HG03520 (cell line): Measurements from ENCODE around the gene PDE11A.

ENCODE experiments used
- ATAC-seq: cut with Tn5 transposase; IDR thresholded peaks from one replicate; pipeline ENCODE4 v1.9.1; 2021; ENCODE audit warnings: mild to moderate bottlenecking, moderate library complexity; ENCODE audit not compliant: unreplicated experiment

PDE11A gene

DNA sequence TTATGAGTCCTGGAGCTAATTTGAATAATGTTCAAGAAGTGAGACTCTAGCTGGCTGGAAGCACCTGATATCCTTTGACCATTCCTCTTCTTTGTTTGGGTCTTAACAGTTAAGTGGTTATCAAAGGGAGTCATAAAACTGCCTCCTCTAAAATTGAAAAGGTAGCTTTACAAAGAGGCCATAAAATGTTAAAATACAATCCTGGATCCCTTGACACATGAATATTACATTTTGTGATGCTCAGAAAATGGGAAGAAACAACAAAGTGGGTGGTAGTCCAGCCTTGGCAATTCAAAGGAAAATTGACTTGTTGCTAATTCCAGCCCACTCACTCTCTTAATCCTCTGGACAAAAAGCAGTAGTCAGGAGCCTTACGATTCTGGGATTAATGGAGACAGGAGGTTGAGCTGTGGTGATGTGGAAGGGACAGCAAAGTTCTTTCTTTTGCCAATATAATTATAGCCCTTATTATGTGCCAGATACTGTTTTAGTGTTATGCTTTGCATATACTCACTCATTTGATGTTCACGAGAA lies 339.2 kb downstream of the PDE11A start:
- ATAC-seq: no peak

DNA sequence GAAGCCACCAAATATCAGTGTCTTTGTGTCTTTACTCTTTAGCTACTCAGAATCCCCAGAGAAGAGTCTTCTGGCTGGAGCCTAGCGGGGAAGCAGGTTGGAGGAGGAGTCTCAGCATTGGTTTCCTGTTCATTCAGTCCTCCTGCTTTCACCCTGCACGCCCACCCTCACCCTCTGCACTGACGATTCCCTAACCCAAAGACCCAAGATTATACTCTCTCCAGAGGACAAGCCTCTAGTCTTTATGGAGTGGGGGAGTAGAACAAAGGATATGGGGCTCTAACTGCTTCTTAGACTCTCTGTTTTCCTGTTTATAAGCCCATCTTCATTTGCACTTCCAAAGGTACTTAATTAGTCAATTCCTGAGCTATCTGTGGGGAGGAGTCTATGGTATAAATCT lies 341.2 kb downstream of the PDE11A start:
- ATAC-seq: no peak

DNA sequence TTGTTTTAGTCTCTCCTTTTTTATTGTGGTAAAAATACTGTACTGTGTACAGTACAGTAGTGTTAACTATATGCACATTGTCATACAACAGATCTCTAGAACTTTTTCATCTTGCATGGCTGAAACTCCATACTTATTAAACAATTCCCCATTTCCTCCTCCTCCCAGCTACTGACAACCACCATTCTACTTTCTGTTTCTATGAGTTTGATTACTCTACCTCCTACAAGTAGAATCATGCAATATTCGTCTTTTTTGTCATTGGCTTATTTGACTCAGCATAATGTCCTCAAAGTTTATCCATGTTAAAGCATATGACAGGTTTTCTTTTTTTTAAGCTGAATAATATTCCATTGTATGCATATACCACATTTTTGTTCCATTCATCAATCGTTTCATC lies 341.8 kb downstream of the PDE11A start:
- no peak for ATAC-seq

DNA sequence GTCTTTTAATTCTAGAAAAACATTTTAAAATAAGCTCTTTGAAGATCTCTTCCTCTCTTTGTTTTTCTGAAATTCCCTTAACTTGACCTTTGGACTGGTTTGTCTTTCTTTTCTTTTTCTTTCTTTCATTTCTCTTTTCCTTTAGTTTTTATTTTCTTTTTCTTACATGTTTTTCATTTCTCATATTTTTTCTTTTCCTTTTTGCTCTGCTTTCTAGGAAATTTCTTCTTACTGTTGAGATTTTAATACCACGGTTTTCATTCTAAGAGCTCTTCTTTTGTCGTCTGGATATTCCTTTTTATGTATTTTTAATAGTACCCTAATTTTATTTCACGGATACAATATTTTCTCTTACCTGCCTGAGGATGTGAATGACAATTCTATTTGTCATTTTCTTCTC lies 342.2 kb downstream of the PDE11A start:
- ATAC-seq: no peak

DNA sequence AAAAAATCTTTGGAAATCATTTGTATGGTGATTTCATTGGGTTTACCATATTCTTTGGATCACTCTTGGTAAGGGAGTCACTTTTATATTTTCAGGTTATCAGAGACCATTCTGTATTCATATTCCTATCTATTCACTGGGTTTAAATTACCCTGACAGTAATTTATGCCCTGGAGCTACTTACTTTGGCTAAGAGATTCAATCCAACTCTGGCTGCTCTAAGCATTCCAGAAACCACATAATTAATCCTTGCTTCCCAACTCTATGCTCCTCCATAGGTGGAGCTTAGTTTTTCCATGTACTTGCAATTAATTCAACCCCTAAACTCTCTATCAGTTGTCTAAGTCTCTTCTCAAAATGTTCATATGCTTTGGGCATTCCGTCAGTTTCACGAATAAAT lies 343.7 kb downstream of the PDE11A start:
- ATAC-seq: no peak

DNA sequence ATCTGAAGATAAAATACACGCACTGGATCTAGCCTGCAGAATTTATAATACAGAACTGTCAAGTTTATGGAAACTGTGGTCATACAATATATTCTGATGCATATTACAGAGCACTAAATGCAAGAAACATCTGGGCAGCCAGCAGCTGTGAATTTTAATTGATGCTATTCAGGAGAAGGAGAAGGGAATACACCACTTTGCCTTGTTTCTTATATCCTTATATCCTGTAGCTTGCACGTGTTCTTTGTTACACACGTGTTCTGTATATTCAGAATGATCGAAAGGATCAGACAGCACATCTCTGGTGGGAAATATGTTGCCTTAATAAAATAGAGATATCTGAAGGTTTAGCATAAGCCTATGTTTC lies 344.2 kb downstream of the PDE11A start:
- ATAC-seq: no peak

DNA sequence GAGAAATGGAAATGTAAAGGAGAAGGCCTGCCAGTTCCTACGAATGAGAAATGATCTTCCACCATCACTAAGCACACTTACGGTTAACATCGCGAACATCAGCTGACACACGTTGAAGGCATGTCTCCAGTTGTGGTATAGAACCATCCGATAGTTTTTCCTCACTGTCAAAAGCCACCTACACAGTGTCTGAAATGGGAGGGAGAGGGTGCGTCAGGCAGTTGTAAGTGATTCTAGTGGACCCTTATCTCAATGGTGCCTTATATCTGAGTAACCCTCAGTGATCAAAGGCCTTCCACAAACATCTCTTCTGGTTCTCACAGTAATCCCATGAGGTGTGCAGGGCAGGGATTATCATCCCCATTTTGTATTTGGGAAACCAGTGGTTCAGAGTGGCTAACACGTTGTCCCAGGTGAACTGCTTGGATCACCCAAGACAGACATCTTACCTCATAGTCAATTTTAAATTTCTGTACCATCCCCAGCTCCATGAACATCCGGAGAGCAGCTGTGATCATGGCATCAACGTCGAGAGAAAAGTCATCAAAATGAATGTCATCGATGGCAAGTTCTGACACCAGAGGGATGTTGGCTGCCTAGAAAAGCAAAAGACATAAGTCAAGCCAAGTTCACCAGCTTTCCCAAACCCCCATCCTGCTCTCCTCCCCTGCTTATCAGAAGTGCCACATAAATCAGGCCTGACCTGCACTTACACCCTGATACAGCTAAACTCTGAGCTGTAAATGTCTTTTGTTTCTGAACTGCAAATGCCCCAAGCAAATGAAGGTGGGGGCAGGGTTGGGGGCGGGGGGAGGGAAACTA lies 344.8 kb downstream of the PDE11A start:
- no peak for ATAC-seq

DNA sequence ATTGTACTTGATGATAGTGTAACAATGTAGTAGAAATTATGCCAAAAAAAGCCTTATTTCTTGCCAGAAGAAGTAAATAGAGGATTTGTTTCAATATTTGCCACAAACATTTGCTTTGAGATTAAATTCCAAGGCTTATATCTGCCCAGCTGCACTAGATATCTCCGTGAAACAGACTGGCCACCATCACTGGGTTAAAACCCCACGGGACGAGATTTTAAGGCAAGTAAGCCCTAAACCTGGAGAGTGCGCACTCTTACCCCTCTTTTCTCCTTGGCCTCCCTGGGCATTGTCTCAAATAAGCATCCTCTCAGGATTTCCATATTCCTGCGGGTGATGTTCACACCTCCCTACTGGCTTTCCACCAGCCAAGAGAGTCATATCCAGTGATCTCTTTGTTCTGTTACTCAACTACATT lies 345.6 kb downstream of the PDE11A start:
- ATAC-seq: no peak

DNA sequence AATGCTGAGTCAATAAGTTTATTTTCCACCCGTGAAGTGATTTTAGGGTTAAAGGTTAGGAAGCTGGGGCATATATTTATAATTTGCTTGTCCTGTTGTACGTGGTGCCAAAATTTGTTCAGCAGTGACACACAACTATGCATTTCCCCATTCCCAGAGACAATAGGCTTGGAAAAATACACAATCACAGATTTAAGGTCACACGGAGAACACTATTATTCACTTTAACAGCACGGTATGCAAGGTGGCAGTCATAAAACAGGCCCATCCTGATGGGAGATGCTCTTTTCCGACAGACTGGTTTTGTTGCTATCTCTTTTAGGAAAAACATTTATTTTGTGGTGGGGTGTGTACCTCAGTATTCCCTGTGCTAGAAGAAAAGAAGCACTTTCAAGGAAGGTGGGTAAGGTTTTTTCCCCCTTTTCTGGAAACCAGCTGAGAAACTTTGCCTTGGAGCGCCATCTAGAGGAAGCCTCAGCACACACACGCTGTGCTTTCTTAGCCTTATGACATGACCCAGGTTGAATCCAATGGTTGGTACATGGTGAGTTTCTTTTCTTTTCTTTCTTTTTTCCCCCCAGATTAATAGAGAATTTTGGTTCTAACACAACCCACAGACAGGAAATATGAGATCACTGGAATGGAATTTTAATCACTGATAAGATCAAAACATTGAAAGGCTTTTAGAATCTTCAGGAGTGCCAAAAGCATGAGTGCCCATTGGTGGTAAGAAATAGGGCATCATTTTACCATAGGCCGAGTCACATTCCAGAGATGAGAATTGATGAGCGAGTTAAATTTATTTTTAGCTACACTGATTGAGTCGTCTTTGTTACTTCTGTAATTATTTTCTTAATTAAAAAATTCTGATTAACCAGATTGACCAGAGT lies 347.9 kb downstream of the PDE11A start:
- ATAC-seq: no peak

DNA sequence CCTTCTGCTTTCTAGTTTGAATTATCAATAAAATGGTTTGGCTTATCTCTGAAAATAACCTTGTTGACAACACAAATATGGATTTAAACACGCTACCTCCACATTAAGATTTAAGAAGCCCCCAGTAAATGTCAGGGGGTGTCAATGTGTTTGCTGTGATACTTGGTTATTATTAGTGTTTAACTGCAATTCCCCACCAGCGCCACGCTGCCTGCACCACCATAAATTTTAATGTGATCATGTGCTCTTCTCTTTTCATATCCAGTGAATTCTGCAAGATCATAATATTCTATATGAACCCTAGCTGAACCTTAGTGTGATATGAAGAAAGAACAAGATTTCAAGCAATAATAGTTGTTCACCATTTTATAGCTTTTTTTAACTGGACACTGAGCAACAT lies 349.3 kb downstream of the PDE11A start:
- ATAC-seq: no peak

DNA sequence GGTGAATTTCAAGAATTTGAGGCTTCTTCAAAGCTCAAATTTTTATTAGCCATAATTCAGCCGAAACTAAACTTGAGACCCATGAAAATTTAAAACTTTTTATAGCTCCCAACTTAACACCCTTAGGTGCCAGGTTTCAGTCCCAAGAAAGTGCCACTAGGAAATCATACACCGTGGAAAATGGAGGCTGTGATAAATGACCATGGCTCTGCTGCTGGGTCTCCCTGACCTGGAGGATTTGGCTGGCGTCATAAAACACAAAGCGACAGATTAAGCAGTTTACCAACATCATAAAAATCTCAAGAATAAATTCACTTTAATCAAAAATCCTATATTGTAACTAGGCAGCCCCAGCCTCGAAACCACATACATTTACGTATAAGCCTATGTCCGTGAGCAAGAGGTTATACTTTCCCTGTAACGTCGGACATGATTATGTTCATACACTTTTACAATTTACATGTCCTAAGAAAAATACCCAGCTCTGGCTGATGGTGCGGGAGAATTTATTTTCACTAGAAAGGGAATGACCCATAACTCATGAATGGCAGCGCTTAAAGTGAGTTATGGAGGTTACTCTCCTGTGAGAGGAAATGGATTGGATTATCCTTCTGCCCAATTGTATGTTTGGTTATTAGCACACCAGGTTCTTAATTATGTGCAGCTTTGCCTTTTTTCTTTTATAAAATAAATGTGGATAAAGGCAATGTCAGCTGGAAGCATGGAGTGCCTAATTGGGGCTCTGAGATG lies 350.6 kb downstream of the PDE11A start:
- ATAC-seq: no peak

DNA sequence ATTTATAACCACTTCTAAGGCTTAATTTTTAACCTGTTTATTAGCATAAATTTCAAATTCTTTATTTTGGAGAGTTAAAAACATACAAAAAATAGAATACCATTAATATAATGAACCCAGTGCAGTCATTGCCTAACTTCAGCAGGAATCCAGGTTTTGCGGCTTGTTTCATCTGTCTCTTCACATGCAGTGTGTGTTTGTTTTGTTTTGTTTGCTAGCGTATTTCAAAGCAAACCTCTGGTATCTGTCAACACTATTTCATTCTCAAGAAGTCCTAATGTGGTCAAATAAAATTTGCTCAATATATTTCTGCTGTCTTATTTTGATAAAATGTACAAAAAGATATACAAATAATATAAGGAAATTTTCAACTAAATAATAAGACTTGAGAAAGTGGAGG lies 351.5 kb downstream of the PDE11A start:
- ATAC-seq: no peak

DNA sequence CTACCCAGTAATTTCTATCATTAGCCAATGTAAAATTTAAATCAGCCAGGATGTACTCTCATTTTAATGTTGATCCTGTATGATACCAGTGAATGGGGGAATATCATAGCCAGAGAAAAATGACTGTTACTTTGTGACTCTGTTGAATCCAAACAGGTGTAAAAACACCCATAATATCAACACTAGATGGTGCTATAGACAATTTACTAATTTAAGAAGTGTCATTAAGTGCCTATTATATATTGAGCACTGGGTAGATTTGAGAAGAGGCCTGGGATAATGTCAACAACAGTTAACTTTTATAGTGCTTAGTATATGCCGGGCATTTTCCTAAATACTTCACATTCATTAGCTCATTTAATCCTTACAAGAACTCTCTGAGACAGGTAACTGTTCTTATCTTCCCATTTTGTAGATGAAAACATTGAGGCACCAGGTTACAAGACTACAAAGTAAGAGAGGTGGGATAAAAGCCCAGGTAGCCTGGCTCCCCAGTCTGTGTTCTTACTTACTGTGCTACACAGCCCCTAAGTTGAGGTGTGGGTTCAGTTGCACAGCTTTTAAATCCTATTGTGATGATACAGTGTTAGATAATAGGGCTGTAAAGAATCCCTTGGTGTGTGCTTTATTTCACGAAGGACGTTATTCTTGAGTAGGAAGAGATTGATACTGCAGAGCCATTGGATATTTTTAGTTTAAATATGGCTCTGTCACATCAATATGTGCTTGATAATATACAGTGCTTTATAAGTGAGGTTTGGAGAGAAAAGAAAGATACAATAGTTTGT lies 354.6 kb downstream of the PDE11A start:
- ATAC-seq: no peak

DNA sequence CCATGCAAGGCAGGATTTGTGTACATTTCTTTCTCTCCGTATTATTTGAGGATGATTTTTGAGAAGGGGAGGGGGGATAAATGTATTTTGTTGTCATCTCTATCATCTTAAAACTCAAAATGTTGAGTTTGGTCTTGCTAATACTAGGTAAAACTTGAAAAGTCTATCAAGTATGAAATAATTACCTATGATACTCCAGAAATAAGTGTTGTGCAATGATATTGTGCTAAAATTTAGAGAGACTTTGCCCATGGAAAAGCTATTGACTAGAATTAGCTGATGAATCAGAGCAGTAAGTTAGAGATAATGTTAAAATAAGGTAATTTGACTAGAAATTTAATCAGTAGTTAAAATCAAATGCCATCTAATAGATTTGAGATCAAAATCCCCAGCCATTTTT lies 356.1 kb downstream of the PDE11A start:
- ATAC-seq: no peak

DNA sequence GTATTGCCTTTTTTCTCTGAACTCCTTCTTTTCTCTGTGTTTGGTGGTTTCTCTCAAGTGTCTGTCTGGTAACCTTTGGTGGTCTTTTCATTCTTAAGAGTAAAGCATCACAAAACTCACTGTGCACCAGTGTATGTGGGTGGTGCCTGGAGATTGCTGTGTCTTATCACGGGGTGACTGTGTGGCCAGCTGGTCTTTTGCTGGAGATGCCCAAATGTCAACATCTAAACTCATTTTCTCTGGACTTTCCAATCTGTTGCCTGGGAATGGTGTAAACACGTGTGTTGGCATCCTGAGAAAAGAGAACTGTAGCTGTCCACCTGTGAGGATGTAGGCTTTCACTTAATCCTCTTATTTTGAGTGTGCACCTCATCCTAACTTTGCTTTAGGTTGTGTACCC lies 356.8 kb downstream of the PDE11A start:
- no peak for ATAC-seq

DNA sequence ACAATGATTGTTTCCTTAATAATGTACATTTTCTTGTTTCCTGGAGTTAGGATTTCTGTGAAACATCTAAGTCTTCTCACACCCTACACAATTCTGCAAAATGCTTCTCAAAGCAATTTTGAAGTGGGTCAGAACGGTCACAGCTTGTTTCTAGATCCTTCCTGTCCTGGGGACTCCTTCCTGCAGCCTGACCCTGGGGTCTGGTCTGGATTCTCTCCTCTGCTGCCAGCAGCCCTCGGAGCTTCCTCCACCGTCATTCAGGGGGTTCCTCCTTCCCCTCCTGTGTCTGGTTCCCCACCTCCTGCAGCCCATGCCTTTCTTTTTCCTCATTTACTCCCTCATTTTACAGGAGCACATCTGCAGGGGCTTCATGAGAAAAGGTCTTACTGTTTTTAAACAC lies 357.9 kb downstream of the PDE11A start:
- no peak for ATAC-seq

DNA sequence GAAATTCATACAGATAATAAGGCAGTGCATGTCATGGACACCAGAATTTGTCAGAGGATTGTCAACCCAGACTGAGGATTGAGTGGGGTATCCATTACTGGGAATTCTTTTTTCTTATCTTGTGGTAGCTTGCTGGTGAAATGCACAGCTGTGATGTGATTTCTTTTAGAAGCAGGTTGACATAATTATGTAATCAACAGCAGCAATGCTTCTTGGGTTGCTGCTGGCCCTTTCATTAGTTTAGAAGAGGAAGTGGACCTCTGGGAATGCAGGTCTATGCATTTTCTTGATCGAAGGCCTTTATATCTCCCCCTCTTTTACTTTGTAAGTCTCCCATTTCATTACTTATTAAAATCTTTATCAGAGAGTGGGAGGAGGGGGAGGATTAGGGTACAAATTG lies 360.1 kb downstream of the PDE11A start:
- ATAC-seq: no peak

DNA sequence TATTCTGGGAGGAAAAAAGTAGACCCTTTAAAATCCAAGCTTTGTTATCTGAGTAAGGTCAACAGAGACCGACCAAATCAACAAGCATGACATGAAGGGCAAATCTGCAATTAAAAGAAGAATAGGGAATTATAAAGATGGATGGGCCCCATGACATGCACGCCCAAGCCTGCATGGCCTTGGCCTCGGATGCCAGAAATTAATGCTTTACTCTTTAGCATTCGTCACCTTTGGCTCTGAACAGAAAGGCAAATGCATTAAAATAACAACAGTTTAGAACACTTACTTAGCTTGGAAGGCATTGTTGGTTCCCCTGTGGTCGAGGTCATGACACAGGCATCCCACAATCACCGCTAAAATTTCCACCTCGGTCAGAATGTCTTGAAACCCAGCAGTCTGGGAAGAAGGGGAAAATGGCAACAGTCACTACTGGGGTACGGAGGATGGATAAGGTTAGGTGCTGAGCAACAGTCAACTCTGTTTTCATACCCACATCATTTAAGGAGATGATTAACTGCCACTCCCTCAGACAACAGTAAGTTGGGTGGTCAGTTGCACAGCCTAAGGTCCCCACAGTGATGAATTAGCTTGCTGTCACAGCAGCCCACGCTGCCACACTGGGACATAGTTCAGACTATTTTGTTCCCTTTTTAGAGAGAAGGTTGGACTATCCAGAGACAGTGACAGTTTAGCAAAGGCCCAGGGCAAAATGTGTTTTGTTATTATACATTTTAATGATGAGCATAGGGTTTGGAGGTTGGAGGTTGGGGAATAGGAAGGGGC lies 360.9 kb downstream of the PDE11A start:
- ATAC-seq: no peak

DNA sequence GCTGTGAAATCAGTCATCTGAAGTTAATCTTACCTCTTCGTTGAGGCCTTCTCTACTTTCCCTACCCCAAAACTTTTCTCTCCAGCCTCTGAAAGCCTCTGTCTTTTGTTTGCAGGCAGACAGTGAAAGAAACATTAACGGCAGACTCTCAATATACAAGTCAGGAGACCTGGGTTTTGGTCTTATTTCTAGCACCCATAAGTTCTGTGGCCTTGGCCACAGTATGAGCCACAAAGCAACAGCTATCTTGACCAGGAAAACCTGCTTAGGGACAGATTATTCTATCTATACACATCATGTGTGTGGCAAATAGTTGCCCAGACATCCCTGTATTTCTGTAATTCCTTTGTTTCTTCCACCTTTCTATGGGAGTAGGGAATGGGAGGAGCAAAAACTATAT lies 361.7 kb downstream of the PDE11A start:
- ATAC-seq: no peak

DNA sequence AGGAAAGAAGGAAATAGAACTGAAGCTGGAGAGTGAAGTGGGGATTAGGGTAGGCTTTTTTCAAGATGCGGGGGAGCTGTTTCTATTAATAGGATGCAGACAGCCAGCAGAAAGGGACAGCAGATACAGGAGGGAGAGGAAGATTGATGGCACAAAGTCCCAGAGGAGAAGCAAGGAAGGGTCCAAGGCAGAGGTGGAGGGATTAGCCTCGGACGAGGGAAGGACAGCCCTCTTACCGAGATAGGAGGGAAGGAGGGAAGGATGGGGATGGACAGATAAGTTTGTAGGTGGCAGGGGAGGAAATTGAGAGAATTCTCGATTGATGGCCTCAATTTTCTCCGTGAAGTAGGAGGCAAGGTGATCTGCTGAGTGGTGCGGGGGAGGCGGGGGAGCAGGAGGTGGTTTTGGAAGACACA lies 362.6 kb downstream of the PDE11A start:
- no peak for ATAC-seq
